MV-4-11 (cell line): Measurements from ENCODE around the gene MORC4.

Experiments used
- DNase-seq: peaks from one replicate; lab custom pipeline; 2025; lab: John Stamatoyannopoulos, UW

Gene MORC4

GRCh38 chrX:106952538-106952937 is 47.5 kb downstream of the MORC4 start:
- DNase-seq: no peak

- no peak for DNase-seq
Observed at GRCh38 chrX:106952089-106952488, 47.9 kb downstream of the MORC4 start.

- no peak for DNase-seq
Observed at GRCh38 chrX:106951230-106951629, 48.8 kb downstream of the MORC4 start.

- no peak for DNase-seq
Observed at GRCh38 chrX:106950381-106950780, 49.6 kb downstream of the MORC4 start.

- no peak for DNase-seq
Observed at GRCh38 chrX:106949366-106949765, 50.6 kb downstream of the MORC4 start.

GRCh38 chrX:106948641-106949040 is 51.4 kb downstream of the MORC4 start:
- DNase-seq: no peak

- DNase-seq: no peak
Observed at GRCh38 chrX:106946464-106946863, 53.5 kb downstream of the MORC4 start.

GRCh38 chrX:106940068-106940467 is 59.9 kb downstream of the MORC4 start:
- no peak for DNase-seq

GRCh38 chrX:106939566-106939965 is 60.4 kb downstream of the MORC4 start:
- no peak for DNase-seq

GRCh38 chrX:106936246-106936645 is 63.8 kb downstream of the MORC4 start:
- DNase-seq: no peak

- no peak for DNase-seq
Observed at GRCh38 chrX:106935175-106935574, 64.8 kb downstream of the MORC4 start.

GRCh38 chrX:106933538-106933961 is 66.5 kb downstream of the MORC4 start:
- DNase-seq: no peak

GRCh38 chrX:106932960-106933537 is 67.0 kb downstream of the MORC4 start:
- no peak for DNase-seq

- DNase-seq: no peak
Observed at GRCh38 chrX:106932492-106932923, 67.5 kb downstream of the MORC4 start.

GRCh38 chrX:106931831-106932491 is 68.1 kb downstream of the MORC4 start:
- no peak for DNase-seq

- DNase-seq: no peak
Observed at GRCh38 chrX:106928227-106928626, 71.8 kb downstream of the MORC4 start.

GRCh38 chrX:106927700-106928099 is 72.3 kb downstream of the MORC4 start:
- no peak for DNase-seq

- DNase-seq: no peak
Observed at GRCh38 chrX:106927023-106927422, 73.0 kb downstream of the MORC4 start.

- no peak for DNase-seq
Observed at GRCh38 chrX:106921637-106922036, 78.4 kb downstream of the MORC4 start.

- DNase-seq: no peak
Observed at GRCh38 chrX:106919932-106920452, 80.0 kb downstream of the MORC4 start, which contains the start of gene CLDN2. CLDN2 (plus strand) TSS chrX:106920402; CDS start chrX:106928229, 7,827 bp downstream.

- DNase-seq: no peak
Observed at GRCh38 chrX:106917830-106918500, 82.0 kb downstream of the MORC4 start.

- no peak for DNase-seq
Observed at GRCh38 chrX:106912864-106913263, 87.1 kb downstream of the MORC4 start.

- no peak for DNase-seq
Observed at GRCh38 chrX:106906361-106906760, 93.7 kb downstream of the MORC4 start.
